AG08396 (cell line): ENCODE results near the gene EML6.
A peak's percentile ranks its signal among the peaks of the same experiment; 100 is the strongest.

Source experiments
- DNase-seq: peaks from one replicate; pipeline ENCODE4 v3.0.0; 2012; ENCODE audit warnings: low spot score, mixed read lengths

Gene EML6

DNA sequence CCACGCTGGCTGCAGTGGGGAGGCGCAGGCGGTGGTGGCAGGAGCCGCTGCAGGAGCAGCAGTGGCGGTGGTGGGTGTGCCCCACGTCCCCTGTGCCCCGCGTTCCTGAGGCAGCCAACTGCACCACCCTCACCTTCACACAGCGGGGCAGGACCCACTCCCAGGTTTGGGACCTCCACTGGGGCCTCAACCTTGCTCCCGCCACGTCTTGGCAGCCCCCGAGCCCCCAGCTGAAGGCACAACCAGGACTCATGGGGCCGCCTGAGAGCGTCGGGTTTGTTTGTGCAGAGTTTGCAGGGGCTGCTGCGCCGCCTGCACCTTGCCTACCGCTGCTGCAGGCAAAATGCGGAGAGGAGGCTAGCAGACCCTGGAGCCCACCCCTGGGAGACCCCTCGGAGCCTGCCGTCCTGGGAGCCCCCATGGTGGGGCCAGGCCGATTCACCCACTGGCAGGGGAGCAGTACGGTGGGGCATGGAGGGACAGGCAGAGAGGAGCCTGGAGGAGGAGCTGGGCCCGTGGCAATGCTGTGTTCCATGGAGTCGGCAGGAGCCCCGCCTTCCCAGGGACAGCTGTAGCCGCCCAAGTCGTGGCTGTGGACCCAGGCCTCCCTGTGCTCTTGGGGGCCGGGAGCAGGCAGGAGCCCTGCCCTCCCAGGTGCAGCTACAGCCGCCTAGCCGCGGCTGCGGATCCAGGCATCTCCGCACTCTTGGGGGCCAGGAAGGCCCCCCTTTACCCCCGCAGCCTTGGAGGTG is 14.7 kb upstream of the EML6 start:
- peak; percentile 17 for DNase-seq

DNA sequence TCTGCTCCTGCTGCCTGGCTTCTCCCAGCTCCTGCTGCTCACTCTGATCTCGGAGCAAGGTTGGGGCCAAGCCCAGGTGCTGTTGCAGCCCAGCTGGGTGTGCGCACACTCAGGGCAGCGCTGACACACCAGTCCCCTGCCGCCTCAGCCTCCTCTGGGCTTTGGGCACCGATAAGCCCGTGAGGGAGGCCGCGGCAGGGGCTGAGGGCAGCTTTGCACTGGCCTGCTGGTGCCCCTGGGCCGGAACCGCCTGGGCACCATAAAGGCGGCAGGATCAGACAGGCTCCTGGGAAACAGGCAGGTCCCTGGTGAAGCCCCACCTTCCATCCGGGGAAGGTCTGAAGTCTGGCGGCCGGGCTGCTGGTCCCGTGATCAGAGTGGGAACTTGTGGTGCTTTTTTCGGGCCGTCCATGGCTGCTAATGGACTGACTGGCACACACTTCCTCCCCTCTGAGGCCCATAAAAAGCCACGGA is 14.1 kb upstream of the EML6 start:
- no peak for DNase-seq

DNA sequence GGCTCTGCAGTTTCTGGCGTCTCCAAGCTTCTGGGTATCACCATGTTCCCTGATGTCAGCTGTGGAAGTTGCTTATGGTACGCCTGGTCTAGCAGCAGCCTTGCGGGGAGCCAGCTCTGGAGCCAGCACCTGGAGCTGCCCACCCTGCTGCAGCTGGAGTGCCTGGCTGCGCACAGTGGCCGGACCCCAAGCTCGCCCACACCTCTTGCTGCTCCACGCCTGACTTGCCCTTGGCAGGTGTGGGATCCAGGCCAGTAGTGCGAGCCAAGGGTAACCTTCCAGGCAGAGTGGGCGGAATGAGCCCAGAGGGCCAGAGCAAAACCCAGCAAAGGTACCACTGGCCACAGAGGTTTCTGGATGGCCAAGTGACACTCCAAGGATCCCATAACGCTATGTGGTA is 13.2 kb upstream of the EML6 start:
- no peak for DNase-seq

DNA sequence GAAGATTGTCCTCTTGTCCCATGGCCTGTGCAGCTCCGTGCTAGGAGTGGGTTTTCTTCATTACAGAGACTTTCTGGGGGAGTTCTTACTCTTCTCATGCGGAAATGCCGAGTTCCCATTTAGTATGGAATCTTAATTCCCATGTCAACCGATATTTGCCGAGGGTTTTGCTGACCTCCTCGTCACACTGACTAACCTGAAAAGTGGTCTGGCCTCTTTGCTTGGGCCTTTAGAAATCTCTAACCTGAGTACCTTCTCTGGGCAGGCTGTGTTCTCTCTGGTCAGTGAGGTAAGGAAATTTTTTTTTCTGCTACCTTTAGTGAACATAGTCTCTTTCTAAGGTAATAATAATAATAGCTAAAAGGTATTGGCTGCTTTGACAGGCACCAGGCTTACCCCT is 10.9 kb upstream of the EML6 start:
- no peak for DNase-seq

DNA sequence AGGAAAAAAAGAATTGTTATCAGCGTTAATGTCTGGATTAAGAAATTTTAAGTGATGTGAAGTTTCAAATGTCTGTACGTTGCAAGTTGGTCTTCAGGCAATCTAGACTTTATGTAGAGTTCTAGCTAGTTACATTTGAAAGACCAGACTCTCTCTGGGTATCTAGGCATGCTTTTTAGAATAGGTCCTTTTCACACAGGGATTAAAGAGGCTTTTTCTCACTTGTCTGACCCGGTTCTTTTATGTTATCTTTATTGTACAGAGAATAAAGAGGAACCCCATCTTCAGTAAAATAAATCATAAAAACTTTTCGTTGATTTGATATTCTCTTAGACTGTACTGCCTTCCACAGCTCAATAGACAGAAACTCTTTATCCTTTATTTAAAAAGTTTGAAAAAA is 8.5 kb upstream of the EML6 start:
- no peak for DNase-seq

DNA sequence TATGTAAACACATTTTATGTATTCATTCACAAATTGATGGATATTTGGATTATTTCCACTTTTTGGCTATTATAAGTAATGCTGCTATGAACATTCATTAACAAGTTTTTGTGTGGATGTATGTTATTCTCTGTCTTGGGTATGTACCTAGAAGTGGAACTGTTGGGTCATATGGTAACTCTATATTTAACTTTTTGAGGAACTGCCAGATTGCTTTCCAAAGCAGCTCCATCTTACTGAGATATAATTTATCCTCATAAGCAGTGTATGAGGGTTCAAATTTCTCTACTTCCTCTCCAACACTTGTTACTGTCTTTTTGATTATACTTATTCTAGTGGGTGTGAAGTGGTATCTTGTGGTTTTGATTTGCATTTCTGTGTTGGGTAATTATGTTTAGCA is 7.1 kb upstream of the EML6 start:
- DNase-seq = no peak

DNA sequence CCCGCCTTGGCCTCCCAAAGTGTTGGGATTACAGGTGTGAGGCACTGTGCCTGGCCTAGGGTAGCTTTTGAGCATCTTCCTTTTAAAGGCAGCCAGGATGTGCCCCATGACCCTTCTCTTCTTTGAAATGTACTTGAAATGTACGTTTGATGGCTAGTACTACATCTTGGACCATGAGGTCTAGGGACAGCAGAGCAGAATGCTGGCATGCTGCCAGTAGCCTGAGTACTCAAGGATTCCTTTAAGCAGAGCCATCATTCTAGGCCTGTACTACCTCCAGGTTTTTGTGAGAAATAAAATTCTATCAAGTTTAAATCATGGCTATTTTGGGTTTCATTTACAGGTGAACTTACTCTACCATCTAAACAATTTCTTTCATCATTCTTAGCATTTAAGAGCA is 2.9 kb upstream of the EML6 start:
- no peak for DNase-seq

DNA sequence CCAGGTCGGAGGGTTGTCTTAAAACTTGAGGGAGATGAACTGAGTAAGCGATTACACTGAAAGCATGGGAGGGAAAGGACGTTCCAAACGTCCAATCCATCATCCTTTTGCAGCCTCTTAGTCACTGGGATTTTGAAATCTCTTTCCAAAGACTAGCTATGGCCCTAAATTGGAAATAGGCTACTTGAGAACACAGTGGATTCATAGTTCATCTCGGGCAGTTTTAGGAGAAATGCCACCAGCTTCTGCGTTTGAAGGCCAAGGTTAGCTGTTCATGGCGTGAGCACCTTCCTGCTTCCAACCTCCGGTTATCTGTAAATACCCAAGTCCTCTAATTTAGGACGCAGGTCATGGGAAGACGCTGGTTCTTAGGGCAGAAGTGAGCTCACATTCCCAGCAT is 821 bp upstream of the EML6 start:
- DNase-seq = peak; percentile 53

DNA sequence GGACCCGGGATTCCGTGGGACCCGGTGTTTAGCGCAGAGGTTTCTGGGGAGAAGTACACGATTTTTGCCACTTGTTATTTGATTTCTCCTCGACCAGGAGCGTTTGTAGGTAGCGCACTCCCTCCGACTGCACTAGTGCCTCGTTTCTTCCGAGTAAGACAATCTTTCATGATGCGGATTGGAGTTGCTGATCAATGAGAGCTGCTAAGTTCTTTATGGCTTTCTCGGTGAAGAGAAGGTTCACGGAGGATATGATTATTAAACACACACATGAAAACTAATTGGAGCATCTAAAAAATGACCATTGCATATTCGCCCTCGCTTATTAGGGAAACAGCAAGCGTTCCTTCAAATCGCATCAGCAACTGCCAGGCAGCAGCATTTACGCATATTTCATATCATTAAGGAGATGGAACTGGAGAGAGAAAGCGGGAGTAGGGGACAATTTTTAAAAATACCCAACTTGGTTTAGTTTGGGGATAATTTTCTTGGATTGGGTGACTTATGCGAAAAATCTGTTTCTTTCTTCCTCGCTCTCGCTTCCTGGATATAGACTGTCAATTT is 616 bp downstream of the EML6 start:
- DNase-seq = no peak

DNA sequence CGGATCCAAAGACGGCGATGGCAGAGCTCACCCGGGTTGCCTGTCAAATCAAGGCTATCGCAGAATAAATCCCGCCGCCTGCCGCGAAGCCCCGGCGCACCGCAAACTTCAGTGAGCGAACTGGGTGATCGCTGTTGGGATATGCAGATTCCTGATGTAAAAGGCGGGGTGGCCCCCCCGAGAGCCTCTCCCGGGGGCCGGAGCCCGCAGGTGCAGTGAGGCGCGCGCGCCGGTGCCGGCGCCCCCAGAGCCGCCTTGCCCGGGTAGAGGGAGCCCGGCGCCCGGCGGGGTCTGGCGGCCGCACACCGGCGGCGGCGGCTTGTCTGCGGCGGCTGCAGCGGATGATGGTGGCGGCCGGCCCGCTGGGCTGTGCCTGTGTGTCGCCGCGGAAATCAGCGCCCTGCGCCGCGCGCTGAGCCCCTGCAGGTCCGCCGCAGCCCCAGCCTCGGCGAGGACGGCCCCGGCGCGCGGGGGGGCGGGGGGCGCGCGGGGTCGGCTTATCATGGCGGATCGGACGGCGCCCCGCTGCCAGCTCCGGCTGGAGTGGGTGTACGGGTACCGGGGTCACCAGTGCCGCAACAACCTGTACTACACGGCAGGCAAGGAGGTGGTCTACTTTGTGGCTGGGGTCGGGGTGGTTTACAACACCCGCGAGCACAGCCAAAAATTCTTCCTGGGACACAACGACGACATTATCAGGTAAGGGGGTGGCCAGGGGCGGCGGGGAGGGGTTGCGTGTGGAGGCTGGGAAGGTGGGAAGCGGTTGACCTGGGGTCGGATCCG is 1.3 kb downstream of the EML6 start:
- DNase-seq = peak; percentile 31

DNA sequence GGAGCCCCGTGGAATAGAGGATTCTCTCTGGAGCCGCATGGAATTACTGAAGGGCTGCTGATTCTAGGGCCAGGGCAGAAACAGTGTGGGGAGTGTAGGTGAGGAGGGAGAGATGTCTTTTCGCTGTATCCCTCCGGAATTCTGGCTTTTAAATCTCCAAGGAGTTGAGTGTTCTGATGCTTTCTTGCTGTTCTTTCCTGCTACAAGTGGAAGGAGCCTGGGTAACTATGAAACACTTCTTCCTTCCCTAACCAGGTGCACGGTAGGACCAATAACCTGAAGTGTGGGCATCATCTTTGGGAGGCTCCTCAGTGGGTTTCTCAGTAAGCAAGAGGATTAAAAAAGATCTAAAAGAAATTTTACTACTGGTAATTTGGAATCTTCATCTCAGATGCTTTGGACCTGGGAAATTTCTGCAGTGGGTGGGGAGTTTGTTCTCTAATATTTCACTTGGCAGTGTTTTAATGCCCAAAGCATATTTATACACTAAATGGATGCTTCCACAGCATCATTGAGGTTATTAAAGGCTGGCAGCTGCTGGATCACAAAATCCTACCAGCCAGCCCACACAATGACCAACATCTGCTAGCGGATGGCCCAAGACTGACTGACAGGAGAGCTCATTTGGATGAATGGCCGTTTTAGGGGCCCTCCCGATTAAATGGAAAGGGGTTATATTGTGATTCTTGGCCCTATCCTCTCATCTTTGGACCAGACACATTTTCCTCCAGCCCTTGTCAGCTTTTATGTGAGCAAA is 2.1 kb downstream of the EML6 start:
- no peak for DNase-seq

DNA sequence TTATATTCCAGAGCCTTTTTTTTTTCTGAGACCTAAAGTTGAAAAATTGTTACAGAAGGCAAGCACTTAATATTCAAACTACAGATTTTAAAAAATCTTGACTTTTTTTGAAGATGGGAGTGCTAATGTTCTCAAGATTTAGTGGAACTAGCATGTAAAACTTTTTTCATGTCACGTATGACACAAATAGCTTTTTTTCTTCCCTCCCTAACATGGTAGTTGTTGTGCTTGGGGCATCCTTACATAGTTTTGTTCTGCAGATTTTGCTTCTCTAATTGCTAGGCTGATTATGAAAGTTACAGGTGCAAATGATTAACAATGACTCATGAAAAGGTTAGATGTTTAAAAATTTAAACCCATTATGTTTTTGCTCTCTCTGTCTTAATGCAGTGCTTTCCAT is 3.0 kb downstream of the EML6 start:
- no peak for DNase-seq

DNA sequence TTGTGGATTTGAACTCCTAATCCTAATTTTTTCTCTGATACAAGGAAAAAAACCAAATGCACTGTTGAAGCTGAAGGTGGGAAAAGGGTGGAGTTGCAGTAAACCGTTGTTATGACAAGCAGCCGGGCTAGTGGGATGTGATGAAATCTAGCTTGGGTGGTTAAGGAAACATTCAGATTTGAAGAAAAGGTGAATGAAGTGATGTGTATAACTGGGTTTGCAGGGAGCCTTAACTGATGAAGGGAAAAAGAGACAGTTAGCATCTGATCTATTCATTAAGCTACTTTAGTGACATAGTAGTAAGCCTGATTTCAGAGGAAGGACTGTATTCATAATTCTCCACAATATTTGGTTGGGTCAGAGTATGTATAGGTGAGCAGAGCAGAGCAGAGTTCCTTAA is 3.5 kb downstream of the EML6 start:
- no peak for DNase-seq

DNA sequence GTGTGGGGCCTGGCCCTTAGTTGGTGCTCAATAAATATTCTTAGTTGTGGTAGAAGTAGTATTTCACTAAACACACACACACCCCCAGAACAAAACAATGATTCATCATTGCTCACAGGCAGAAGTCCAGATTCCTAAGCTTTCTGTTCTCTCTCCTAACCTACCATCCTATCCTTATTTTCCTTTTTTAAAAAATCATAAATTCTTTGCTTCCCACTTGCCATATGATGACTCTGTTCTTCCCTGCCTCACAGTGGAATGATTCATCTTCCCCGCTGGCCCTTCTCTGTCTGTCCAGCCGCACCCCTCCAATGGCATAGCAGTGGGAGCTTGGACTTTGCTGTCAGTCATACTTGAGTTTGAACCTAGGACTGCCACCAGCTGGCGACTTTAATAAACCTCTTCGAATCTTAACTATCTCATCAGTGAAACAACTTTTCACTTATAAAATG is 5.2 kb downstream of the EML6 start:
- DNase-seq = peak; percentile 66

DNA sequence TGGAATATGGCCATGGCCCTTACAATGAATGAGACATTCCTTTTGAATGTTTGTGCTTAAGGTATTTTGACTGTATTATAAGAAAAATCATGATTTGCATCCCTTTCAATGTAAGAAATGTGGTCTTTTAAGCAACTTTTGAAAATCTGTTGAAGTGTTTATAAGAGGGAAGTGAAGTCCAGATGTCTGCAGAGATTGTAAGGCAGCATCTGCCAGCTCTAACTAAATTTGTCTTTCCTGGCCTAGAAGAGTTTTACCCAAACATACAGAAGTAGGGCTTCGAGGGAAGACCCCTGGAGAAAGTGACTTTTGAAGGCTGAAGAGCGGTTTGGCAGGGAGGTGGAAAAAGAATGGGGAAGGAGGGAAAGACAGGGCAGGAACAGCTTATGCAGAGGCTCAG is 12.2 kb downstream of the EML6 start:
- DNase-seq = no peak

DNA sequence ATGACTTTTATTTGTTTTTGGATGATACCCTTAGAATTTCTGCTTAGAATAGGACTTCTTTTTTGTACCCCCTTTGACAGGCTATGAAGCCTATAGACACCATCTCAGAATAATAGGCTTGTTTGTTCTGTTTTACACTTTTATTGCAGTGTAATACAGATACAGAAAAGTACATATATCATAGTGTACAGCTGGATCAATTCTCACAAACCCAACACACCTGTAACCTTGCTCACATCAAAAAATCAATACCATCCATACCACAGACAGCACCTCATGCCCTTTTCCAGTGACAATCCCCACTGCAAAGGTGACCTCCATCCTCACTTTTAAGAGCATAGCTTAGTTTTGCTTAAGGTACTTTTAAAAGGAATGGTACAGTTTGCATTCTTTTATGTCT is 14.8 kb downstream of the EML6 start:
- no peak for DNase-seq

DNA sequence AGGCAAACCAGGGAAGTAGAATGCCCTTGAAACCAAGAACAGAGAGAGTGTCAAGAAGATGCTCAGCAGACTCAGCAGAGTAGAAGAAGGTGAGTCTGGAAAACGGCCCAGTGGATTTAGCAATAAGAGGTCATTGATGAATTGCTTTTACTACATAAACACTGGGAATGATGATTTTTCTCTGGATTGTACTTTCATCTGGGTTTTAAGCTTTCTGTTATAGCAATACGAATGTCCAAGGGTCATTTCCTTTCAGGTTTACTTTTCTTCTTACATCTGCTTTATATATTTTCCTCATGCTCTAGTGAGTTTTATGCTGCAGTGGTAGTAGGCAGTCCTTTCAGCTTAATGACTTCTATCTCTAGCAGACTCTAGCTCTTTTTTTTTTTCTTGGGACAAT is 16.9 kb downstream of the EML6 start:
- DNase-seq = no peak

DNA sequence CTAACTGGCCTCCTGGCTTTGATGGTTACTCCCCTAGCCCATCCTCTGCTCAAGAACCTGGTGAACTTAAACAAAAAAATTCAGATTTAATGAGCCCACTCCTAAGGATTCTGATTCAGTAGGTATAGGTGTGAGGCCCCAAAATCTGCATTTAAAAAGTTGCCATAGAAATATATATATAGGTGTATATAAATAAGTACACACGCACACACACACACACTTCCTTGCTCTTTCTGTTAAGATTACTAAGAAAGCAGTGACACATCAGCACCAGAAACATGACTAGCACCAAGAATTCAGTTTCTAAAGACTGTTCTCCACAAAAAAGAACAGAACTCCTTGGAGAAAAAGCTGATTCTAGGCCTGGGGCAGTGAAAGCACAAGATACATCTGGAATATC is 17.8 kb downstream of the EML6 start:
- DNase-seq = no peak

DNA sequence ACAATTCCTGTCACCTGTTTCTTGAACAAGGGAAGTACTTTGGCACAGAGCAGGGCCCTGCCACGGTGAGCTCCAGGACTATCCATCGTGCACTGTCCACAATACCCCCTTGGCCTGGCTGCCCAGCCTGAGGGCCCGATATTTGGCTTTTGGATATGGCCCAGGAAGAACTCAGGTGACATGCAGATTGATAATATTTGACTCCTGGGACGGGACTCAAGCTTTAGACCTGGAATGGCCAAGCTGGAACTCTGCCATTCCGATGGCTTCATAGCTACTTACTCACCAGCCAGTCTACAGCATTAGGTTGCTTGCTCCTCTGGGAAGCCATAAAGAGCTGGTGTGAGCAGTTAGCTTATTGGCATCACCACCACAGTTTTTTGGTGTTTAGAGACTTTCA is 26.6 kb downstream of the EML6 start:
- DNase-seq = no peak

DNA sequence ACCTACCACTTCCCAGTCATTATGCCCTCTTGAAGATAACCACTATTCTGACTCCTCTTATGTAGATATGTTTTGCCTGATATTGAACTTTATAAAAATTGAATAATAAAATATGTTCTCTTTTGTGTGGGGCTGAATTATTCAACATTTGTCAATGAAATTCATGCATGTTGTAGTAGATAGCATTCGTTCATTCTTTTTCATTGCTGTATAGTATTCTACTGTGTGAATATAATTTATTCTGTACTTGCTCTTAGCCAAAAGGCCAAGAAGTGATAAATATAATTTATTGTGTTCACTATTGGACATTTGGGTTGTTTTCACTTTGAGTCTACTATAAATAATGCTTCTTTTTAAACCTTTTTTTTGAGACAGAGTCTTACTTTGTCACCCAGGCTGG is 29.0 kb downstream of the EML6 start:
- no peak for DNase-seq

DNA sequence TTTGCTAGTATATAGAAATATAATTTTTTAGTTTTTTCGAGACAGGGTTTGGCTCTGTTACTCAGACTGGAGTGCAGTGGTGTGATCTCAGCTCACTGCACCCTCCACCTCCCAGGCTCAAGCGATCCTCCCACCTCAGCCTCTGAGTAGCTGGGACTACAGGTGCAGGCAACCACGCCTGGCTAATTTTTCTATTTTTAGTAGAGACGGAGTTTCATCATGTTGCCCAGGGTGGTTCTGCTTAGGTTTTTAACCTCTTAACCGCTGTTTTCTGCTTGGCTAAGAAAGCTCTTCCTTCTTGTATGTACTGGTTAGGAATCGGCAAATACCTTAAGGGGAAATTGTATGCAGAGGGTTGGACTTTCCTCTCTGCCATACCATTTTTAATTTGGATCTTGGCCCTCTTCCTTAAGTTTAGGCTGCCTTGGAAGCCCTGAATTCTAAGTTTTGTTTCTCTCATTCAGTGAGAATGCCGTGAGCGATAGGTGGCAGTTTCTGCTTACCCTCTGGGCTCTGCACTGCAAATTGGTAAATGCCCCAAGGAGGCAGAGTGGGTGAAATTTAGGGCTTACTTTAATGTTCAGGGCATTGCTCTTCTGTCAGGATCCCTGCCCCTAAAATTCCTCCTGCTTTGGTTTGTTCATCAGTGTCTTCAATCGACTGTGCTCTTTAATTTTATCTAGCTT is 32.3 kb downstream of the EML6 start:
- no peak for DNase-seq

DNA sequence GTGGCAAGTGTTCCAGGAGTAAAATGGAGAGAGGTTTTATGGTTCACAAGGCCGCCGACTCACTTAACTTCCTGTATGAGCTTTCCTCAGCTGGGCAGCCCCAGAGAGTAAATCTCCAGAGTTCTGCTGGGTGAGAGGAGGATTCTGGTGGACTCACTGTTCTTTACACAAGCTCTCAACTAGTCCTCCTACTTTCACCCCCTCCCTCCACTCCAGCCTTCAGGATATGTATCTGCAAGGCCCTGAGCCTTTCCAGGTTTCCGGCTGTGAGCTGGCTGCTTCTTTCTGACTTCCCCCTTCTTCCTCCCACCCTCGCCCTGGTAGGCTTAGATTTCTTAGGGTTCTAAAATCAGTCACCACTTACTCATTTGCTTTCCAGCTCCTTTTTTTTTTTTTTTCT is 34.0 kb downstream of the EML6 start:
- DNase-seq = no peak
